ENCODE measurements around the gene OR6B2.

Gene OR6B2

DNA sequence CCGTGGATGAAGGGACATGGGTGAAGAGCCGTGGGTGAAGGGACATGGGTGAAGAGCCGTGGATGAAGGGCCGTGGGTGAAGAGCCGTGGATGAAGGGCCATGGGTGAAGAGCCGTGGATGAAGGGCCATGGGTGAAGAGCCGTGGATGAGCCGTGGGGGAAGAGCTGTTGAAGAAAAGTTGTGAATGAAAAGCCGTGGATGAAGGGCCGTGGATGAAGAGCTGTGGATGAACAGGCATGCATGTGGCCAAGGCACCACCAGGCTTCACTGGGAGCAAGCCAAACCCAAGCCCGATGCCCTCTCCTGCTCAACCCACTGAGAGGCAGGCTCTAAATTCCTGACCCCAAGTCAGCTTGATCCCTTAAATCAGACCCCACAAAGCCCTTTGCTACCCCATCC is 12.5 kb upstream of the OR6B2 start:
- DNase-seq (ENCODE audit: low read depth in 3 of 3, low spot score in 1 of 3), result no peak

DNA sequence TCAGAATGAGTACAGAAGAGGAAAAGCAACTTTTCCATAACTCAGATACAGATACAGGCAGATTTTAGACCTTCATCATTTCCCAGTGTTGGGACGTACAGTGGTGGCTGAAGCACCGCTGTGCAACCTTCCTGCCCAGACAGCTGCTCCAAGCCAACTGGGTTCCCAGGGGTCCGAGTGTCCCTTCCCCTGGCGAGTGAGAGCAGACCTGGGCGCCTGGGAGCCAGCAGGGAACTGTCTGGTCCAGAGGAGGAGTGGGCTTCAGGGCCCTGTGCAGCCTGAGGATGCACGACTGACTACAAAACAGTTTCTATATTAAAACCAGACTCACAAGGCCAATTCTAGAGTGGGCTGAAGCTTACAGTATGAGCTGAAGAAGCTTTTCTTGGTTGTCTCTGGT is 11.1 kb upstream of the OR6B2 start:
- DNase-seq (ENCODE audit: low read depth in 3 of 3, low spot score in 1 of 3), result no peak

DNA sequence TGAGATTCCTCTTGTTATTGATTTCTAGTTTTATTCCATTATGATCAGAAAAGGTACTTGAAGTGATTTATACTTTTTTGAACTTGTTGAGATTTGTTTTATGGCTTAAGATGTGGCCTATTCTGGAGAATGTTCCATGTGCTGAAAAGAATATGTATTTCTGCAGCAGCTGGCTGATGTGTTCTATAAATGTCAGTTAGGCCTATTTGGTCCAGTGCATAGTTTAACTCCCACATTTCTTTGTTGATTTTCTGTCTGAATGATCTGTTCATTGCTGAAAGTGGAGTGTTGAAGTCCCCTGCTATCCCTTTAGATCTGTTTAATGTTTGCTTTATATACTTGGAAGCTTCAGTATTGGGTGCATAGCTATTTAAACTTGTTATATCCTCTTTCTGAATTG is 7.1 kb upstream of the OR6B2 start:
- DNase-seq (ENCODE audit: low read depth in 3 of 3, low spot score in 1 of 3), result no peak

DNA sequence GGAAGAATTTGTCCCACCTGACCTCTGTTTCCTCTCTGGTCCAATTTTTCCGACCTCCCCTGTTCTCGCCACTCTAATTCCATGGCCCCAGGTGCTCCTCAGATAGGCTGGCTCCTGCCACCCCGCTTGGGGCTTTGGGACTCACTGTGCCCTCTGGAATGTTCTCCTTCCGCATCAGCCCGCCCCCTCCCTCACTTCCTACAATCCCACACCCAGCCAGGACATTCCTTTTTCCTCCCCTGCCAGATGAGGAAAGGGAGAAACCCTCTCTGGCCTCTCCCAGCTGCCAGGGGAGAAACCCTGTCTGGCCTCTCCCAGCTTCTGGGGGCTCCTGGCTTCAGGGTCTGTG is 3.1 kb upstream of the OR6B2 start:
- no peak for DNase-seq (ENCODE audit: low read depth in 3 of 3, low spot score in 1 of 3)

DNA sequence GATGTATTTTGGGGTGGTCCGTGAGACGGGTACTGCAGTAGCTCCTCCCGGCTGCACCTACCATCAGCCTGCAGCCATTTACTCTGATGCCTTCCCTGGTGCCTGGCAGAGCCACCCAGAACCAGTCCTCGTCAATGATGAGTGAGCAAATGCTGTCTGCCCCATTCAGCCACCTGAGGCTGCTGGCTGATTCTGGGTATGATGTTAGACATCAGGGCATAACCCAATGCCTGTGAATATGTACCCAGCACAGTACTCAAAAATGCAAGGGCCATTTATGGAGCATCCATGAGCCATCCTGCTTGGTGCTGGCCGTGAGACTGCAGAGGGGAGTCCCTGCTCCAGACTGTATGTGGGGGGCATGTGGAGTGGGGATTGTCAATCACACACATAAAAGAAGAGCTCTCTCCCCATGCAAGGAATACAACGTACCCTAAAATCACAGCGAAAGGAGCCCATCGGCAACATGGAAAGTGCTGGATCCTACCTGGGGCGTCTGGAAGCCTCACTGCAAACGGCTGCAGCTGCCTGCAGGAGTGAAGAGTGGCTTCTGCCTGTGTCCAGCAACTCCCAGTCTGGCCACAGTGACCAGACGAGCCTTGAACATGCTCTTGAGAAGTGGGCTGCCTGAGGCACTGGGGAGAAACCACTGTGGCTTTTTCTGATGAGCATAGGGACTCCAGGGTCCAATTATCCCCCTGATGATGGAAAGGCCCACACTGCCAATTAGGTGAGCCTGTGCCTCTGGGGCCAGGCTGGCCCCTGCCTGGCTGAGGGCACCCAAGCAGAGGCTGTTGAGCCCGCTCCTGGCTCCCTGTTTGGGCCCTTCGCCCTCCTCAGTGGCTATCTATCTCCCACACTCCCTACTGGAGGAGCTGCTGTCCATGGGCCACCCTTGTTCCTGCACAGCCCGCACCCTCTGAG is 2.4 kb upstream of the OR6B2 start:
- DNase-seq (ENCODE audit: low read depth in 3 of 3, low spot score in 1 of 3), result no peak

DNA sequence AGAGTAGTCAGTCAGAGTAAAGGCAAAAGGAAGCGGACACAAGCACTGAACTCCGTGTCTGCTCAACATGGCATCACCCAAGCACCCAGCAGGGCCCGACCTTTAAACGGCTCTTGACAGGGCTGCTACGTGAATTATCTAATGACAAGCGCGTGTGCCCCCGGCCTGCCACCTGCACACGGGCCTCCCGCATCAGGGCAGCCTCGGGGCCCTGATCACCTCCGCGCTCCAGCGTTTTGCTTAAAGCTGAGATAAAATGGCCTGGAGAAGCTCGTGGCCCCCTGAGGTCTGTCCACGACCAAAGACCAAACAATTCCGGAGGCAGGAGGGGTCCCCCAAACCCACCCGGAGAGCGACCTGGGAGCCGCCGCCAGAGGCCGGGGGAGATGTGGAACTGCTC is 5.5 kb downstream of the OR6B2 start:
- peak in 1 of 3 donors; percentile 8 for DNase-seq (ENCODE audit: low read depth in 3 of 3, low spot score in 1 of 3)

DNA sequence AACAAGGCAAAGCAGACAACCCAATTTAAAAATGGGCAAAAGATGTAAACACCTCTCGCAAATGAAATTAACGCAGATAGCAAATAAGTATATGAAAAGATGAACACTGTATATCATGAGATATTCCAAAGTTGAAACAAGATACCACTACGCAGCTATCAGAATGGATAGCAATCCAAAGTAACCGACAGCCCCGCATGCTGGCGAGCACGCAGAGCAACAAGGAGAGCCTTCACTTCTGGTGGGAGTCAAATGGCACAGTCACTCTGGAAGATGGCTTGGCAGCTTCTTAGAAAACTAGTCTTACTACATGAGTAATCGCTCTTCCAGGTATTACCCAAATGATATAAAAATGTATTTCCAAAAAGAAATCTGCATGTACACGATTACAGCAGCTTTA is 6.4 kb downstream of the OR6B2 start:
- DNase-seq (ENCODE audit: low read depth in 3 of 3, low spot score in 1 of 3), result no peak

DNA sequence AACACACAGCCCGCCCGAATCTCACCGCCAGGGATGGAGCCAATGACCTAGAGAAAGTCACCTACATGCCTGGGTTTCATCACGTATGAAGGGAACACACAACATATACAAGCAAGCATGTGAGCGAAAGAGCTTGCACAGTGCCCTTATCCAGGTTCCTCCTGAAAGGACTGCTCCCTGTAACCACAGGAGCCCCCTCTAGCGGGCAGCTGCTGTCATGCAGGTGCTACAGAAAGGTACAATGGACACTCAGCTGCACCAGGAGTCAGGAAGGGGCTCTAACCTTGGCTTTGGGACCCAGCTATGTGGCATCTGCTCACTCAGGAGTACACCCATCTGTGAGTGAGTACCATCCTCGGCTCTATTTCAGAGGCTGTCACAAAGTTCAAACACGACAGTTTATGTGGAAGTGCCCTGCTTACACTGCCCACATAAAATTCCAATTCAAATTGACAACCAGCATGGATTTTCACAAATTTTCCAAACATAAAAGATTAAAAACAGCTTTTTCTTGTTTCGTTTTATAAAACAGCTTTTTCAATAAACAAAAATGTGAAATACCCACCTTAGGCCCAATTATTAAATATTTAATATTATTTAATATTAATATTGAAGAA is 8.6 kb downstream of the OR6B2 start:
- DNase-seq (ENCODE audit: low read depth in 3 of 3, low spot score in 1 of 3), result peak in 2 of 3 donors; percentile 22 to 51

DNA sequence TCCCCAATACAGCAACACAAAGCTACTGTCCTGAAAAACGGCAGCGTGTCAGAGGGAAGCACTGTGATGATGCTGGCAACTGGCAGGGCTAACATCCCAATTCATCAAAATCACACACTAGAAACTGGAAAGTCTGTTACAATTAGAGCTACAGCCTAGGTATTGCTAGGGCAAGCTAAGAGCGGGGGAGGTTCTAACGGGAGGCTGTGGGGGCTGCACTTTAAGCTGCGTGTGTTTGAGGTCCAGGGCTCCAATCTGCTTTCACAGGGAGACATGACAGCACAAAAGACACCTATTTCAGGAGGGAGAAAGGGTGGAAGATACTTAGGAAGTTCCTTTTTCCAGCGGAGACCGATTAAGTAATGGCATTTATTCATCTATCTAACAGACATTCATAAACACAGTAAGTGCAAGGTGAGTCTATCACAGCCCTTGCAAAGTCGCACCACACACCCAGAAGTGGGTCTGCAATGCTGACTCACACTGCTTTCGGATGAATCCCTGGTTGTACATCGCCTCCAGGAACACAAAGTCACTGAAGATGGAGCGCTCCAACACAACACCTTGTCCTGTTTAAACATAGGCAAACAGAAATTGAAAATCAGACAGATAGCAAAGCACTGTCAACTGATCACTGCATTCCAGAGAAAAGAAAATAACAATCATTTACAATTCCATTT is 12.0 kb downstream of the OR6B2 start:
- DNase-seq (ENCODE audit: low read depth in 3 of 3, low spot score in 1 of 3), result no peak

DNA sequence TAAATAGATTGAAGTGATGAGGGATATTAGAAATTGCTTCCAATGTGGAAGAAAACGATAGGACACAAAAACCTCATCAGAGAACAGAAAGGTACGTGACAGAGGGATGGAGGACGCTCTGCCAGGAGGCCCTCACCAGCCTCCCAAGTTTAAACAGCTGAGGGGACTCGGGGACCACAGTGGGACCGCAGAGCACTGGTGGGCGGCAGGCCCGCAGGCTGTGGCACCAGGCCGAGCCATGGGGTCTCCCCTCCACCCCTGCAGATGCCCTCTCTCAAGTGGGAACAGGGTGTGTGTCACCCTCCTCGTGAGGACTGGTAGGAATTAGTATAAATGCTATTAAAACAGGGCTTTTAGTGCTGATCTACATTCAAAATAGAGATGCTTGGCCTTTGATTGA is 15.9 kb downstream of the OR6B2 start:
- DNase-seq (ENCODE audit: low read depth in 3 of 3, low spot score in 1 of 3), result no peak

DNA sequence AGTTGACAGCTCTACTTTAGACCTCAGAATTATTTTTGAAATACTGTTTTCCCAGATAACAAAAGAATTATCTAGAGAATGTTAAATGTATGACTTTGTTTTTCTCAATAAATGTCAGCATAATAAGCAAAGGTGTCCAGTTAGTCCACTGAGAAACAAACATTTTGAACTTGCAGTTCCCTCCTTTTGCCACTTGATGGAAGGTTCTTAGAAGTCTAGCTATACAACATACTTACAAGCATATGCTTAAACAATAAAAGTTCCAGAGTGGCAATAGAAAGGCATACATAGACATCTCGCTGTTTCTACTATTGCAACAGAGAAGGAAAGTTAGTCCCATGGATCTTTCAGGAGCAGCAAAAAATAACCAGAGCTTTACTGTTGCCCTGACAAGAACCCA is 16.9 kb downstream of the OR6B2 start:
- no peak for DNase-seq (ENCODE audit: low read depth in 3 of 3, low spot score in 1 of 3)

DNA sequence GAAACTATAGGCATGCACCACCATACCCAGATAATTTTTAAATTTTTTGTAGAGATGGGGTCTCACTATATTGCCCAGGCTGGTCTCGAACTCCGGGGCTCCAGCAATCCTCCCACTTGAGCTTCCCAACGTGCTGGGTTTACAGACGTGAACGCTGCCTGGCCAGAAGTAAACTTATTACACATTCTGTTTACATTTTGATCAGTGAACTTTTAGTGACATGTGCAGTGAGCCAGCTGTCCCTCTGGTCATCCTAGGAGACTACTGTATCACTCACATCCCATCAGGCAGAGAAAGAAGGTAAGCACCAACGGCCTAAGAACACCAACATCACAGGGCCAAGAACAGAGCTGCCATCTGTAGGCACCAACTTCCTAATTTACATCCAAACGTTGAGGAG is 27.2 kb downstream of the OR6B2 start:
- DNase-seq (ENCODE audit: low read depth in 3 of 3, low spot score in 1 of 3), result no peak

DNA sequence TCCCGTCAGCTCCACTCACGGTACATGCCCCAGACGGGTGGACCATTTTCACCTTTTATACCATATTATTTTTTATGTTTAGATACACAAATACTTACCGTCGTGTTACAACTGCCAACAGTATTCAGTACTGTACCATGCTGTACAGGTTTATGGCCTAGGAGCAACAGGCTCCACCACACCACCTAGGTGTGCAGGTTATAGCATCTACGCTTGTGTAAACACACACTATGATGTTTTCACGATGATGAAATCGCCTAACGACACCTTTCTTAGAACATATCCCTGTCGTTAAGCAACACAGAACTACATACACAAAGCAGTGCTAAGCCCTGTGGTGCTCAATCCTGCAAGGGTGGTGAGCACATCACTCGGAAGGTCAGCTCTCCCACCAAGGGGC is 29.6 kb downstream of the OR6B2 start:
- no peak for DNase-seq (ENCODE audit: low read depth in 3 of 3, low spot score in 1 of 3)

DNA sequence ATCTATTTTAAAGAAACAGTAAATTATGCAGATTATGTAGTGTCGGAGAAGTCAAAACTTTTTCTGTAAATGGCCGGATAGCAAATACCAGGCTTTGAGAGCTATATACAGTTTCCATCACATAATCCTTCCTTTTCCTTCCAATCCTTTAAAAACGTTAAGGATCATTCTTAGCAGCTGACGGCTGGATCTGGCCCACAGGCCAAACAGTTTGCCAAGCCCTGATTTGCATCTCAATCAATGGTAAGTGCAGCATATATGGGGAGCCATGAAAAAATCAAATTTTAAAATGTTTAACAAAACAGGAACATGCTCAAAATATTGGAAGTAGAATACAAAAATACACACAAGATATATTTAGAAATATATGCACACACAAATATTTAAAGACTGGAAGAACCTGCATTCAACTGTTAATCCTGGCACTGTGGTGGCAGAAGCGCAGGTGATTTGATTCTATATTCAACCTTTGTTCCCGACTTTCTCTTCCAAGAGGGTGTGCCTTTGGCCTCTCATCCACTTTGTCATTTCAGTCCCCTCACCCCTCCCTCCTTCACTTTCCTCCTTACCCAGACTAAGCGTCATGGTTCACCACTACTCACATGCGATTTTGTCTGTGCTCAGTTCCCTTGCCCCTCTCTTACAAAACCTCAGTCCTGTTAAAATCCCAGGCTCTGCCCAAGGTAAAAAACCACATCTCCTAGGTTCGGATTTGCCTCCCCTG is 32.4 kb downstream of the OR6B2 start:
- no peak for DNase-seq (ENCODE audit: low read depth in 3 of 3, low spot score in 1 of 3)

DNA sequence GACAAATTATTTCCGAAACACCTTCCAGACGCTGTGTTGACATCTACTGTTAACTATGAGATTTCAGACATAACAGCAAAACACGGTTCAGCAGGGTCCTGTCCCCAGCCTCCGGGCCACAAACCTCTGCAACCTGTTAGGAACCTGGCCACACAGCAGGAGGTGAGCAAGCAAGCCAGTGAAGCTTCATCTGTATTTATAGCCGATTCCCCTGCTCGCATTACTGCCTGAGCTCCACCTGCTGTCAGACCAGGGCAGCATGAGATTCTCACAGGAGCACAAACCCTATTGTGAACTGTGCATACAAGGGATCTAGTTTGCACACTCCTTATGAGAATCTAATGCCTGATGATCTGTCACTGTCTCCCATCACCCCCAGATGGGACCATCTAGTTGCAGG is 36.1 kb downstream of the OR6B2 start:
- no peak for DNase-seq (ENCODE audit: low read depth in 3 of 3, low spot score in 1 of 3)

DNA sequence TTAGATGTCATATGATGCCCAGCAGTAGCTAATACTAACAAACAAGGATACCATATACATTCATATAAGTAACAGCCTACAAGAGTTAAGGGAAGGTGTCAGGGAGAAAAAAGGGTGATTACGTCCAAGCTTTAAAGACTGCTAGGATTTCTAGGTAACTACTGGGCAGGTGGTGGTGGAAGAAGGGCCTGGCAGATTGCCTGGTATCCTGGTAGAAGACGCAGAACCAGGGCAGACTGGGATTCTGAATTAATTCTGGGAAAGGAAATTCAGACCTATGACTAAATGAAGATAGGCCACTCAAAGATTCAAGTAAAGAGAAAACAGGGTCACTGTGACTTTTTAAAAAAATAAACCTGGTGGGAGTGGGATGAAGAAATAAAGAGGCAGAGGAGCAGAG is 36.9 kb downstream of the OR6B2 start:
- no peak for DNase-seq (ENCODE audit: low read depth in 3 of 3, low spot score in 1 of 3)

DNA sequence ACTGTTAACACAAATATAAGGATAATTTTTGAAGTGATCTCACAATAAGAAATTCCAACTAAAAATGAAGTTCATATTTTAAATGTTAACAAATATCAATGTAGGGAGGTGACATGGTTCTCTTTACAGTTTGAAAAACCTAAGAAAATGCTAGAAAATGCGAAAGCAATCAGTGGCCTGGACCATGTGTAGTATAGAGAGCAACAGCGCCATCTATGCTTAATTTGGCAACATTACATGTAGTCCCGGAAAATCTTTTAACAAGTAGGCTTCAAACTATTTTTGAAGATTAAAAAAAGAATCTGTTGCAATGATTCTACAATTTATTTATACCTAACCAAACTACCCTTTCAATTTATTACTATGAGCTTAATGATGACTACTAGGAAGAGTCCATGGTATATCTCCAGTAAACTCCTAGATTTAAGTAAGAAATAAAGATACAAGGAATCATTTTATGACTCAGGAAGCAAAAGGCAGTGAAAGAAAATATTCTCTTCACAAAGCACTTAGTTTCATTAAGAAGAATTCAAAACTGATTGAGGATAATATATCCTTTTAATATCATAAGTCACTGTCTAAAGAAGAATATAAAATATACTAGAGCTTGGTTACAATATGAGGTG is 38.4 kb downstream of the OR6B2 start:
- no peak for DNase-seq (ENCODE audit: low read depth in 3 of 3, low spot score in 1 of 3)

DNA sequence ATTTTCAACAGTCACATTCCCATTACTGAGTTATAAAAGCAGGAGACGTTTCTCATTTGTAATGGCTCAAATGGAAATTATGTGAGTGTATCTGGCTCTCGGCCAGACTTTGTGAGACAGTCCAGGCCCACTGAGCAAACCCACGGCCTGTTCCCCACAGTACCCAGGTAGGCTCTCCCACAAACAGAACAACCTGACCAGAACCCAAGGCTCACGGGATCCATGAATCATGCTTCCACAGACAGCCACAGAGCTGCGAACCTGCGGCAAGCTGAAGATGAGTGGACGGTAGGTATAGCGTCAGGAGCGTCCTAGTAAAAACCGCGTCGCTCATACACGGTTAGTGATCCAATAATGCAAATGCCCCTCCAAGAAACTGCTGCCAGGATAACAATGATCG is 39.3 kb downstream of the OR6B2 start:
- no peak for DNase-seq (ENCODE audit: low read depth in 3 of 3, low spot score in 1 of 3)

DNA sequence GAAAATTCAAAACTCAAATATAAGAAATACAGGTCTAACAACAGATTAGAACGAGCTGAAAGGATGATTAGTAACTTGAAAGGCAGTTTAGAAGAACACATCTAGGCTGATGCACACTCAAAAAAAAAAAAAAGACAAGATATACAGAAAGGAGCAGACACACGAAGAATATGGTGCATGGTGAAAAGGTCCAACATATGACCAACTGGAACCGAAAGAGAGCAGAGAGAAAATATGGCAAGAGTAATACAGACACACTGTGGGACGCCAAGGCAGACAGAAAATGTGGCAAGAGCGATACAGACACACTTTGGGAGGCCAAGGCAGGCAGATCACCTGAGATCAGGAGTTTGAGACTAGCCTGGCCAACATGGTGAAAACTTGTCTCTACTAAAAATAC is 44.9 kb downstream of the OR6B2 start:
- DNase-seq (ENCODE audit: low read depth in 3 of 3, low spot score in 1 of 3), result no peak

DNA sequence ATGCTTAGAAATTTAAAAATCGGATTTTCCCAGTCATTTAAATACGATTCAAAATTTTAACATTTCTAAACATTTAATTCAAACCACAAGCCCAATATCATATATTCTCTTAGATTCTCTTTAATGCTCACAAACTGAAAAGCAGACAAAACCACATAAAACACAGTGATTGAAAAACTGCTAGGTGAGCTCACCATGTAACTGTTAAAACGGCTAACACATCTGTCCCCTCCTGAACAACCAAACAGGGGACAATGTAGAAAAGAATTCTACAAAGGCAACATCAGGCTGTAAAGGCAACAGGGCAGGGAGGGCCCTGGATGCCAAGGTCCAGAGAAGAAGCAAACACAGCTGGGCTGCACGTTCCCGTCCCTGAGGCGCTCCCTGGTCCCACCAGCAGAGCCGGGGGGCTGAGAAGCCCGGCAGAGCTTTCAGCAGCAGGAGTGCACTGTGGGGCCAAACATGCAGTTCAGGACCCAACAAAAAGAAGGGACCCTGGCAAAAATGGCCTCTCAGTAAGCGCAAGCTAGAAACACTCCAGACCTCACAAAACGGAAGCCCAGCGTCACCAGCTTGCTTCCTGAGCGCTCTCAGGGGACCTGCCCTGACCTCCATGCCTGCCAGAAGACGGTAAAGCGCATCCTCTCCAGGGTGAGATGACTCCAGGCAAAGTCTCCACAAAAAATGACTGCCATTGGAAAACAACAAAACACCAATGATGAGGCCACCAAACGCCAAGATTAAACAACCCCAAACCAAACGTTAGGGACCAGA is 45.6 kb downstream of the OR6B2 start:
- no peak for DNase-seq (ENCODE audit: low read depth in 3 of 3, low spot score in 1 of 3)
